Natural killer cell treated with Interleukin-12 subunit alpha and Interleukin-12 subunit beta and Interleukin-15 and Interleukin-18, amount 100 ng/mL, for 72 hours (primary cell): ENCODE data around the gene FBXO42. TPM values are rescaled to one million over a fixed set of nuclear protein-coding genes. Genes with fewer than 3 reads are reported as not detected.
"Not testable (repeated sequence)": the region's sequence is repeated elsewhere in the genome, so short reads cannot be mapped to it uniquely, and the experiment has no call there.

Experiments
- ATAC-seq, 2 donors: fragments of 150-1000 bp; cut with Tn5 transposase in 1 of 2; sonication (Bioruptor Pico), chemical (Tn5 transposase) in 1 of 2; 2 replicates each; pipeline ENCODE4 v1.10.0; 2021
- DNase-seq: peaks from one replicate; pipeline ENCODE4 v3.0.0; 2022; ENCODE audit warnings: low spot score
- H3K27ac Mint-ChIP-seq, 2 donors: 1 replicate in 1 of 2; 2 replicates in 1 of 2; pipeline ENCODE4 v1.8.0; 2022; ENCODE audit warnings: mixed read lengths in 2 of 2, mild to moderate bottlenecking in 1 of 2, moderate library complexity in 1 of 2
- H3K27me3 Mint-ChIP-seq, 2 donors: 1 replicate in 1 of 2; 2 replicates in 1 of 2; pipeline ENCODE4 v1.8.0; 2022; ENCODE audit warnings: mixed read lengths in 2 of 2
- H3K36me3 Mint-ChIP-seq: one replicate; pipeline ENCODE4 v1.8.0; 2022; ENCODE audit warnings: mixed read lengths
- H3K4me1 Mint-ChIP-seq, 2 donors: 1 replicate in 1 of 2; 2 replicates in 1 of 2; pipeline ENCODE4 v1.8.0; 2022; ENCODE audit warnings: low read depth in 2 of 2, mixed read lengths in 2 of 2, mild to moderate bottlenecking in 1 of 2
- H3K4me3 Mint-ChIP-seq: one replicate; pipeline ENCODE4 v1.8.0; 2022; ENCODE audit warnings: mixed read lengths
- H3K9me3 Mint-ChIP-seq: 2 replicates; pipeline ENCODE4 v1.8.0; 2022; ENCODE audit warnings: mixed read lengths
- total RNA-seq, 2 donors: library from RNA; stranded (reverse); gene quantifications; one replicate each; pipeline ENCODE4 v1.2.3, GENCODE V29; 2022

Gene FBXO42
- total RNA-seq, 2 donors from 2014 or later = 27.9 to 34.9 TPM

GRCh38 chr1:16365146-16365498, 12.8 kb upstream of the FBXO42 start:
- not testable (repeated sequence) for H3K27me3 Mint-ChIP-seq, ATAC-seq, H3K4me3 Mint-ChIP-seq, H3K9me3 Mint-ChIP-seq, H3K36me3 Mint-ChIP-seq
- Mint-ChIP-seq H3K27ac (peak overlapping the region; percentile 13 to 78), H3K4me1 (peaks cover 25 to 30% of the 10 kb centered on the region in 2 donors)
- peak; percentile 22 for DNase-seq

- no peak for DNase-seq
- ATAC-seq = no peak
- H3K4me3 Mint-ChIP-seq = no peak overlapping the region
- H3K27ac Mint-ChIP-seq = no peak overlapping the region
- peaks cover 3 to 5% of the 10 kb centered on the region in 2 donors for H3K4me1 Mint-ChIP-seq
- no peaks in the 10 kb centered on the region for H3K27me3 Mint-ChIP-seq
- H3K9me3 Mint-ChIP-seq = no peaks in the 10 kb centered on the region
- no peaks in the 10 kb centered on the region for H3K36me3 Mint-ChIP-seq
Observed at GRCh38 chr1:16356867-16357266, 4.6 kb upstream of the FBXO42 start.

- peaks cover 16 to 24% of the 10 kb centered on the region in 2 donors for H3K4me1 Mint-ChIP-seq
- no peaks in the 10 kb centered on the region for H3K9me3 Mint-ChIP-seq
- no peak for ATAC-seq
- no peak overlapping the region for H3K27ac Mint-ChIP-seq
- no peaks in the 10 kb centered on the region for H3K27me3 Mint-ChIP-seq
- H3K4me3 Mint-ChIP-seq = no peak overlapping the region
- no peak for DNase-seq
- no peaks in the 10 kb centered on the region for H3K36me3 Mint-ChIP-seq
Observed at GRCh38 chr1:16354619-16355018, 2.3 kb upstream of the FBXO42 start.

GRCh38 chr1:16352842-16353535, 709 bp upstream of the FBXO42 start:
- DNase-seq (no peak), ATAC-seq (peak in 1 of 2 donors; percentile 34)
- H3K27ac Mint-ChIP-seq = peak overlapping the region; percentile 81 to 94
- peaks cover 17 to 24% of the 10 kb centered on the region in 2 donors for H3K4me1 Mint-ChIP-seq
- H3K27me3 Mint-ChIP-seq = no peaks in the 10 kb centered on the region
- no peaks in the 10 kb centered on the region for H3K36me3 Mint-ChIP-seq
- H3K9me3 Mint-ChIP-seq = no peaks in the 10 kb centered on the region
- peak overlapping the region; percentile 91 for H3K4me3 Mint-ChIP-seq

GRCh38 chr1:16351456-16351993, 755 bp downstream of the FBXO42 start:
- DNase-seq (no peak), ATAC-seq (no peak)
- no peaks in the 10 kb centered on the region for H3K9me3 Mint-ChIP-seq
- no peaks in the 10 kb centered on the region for H3K27me3 Mint-ChIP-seq
- no peaks in the 10 kb centered on the region for H3K36me3 Mint-ChIP-seq
- peaks cover 18 to 24% of the 10 kb centered on the region in 2 donors for H3K4me1 Mint-ChIP-seq
- peak overlapping the region; percentile 81 to 94 for H3K27ac Mint-ChIP-seq
- H3K4me3 Mint-ChIP-seq = peak overlapping the region; percentile 91

GRCh38 chr1:16349847-16350406, 2.4 kb downstream of the FBXO42 start:
- ATAC-seq (no peak), DNase-seq (no peak)
- H3K27ac Mint-ChIP-seq = peak overlapping the region in 1 of 2 donors; percentile 94
- H3K4me1 Mint-ChIP-seq = peaks cover 20 to 29% of the 10 kb centered on the region in 2 donors
- H3K36me3 Mint-ChIP-seq = no peaks in the 10 kb centered on the region
- H3K4me3 Mint-ChIP-seq = peak overlapping the region; percentile 91
- no peaks in the 10 kb centered on the region for H3K27me3 Mint-ChIP-seq
- no peaks in the 10 kb centered on the region for H3K9me3 Mint-ChIP-seq

GRCh38 chr1:16348414-16349182, 3.7 kb downstream of the FBXO42 start:
- peaks cover 20 to 29% of the 10 kb centered on the region in 2 donors for H3K4me1 Mint-ChIP-seq
- H3K9me3 Mint-ChIP-seq = no peaks in the 10 kb centered on the region
- DNase-seq (no peak), ATAC-seq (no peak)
- H3K27me3 Mint-ChIP-seq = no peaks in the 10 kb centered on the region
- no peaks in the 10 kb centered on the region for H3K36me3 Mint-ChIP-seq
- H3K4me3 Mint-ChIP-seq = no peak overlapping the region
- H3K27ac Mint-ChIP-seq = no peak overlapping the region

- H3K36me3 Mint-ChIP-seq, ATAC-seq, H3K9me3 Mint-ChIP-seq, H3K4me3 Mint-ChIP-seq, H3K27ac Mint-ChIP-seq, H3K27me3 Mint-ChIP-seq, DNase-seq: not testable (repeated sequence)
- H3K4me1 Mint-ChIP-seq = peaks cover 5 to 15% of the 10 kb centered on the region in 2 donors
Observed at GRCh38 chr1:16343276-16343675, 9.0 kb downstream of the FBXO42 start.

GRCh38 chr1:16342331-16343062, 9.8 kb downstream of the FBXO42 start:
- DNase-seq = no peak
- H3K36me3 Mint-ChIP-seq = no peaks in the 10 kb centered on the region
- no peaks in the 10 kb centered on the region for H3K27me3 Mint-ChIP-seq
- H3K27ac Mint-ChIP-seq = no peak overlapping the region
- H3K4me3 Mint-ChIP-seq = no peak overlapping the region
- no peaks in the 10 kb centered on the region for H3K9me3 Mint-ChIP-seq
- H3K4me1 Mint-ChIP-seq = peaks cover 5 to 14% of the 10 kb centered on the region in 2 donors
- no peak for ATAC-seq

GRCh38 chr1:16340673-16341072, 11.6 kb downstream of the FBXO42 start:
- DNase-seq (no peak), ATAC-seq (no peak)
- Mint-ChIP-seq H3K4me1 (peaks cover 7 to 16% of the 10 kb centered on the region in 2 donors), H3K27me3 (no peaks in the 10 kb centered on the region), H3K9me3 (no peaks in the 10 kb centered on the region), H3K27ac (no peak overlapping the region), H3K4me3 (no peak overlapping the region), H3K36me3 (no peaks in the 10 kb centered on the region)

GRCh38 chr1:16338961-16339360, 13.3 kb downstream of the FBXO42 start:
- no peaks in the 10 kb centered on the region for H3K9me3 Mint-ChIP-seq
- H3K36me3 Mint-ChIP-seq = no peaks in the 10 kb centered on the region
- no peaks in the 10 kb centered on the region for H3K27me3 Mint-ChIP-seq
- DNase-seq (no peak), ATAC-seq (no peak)
- H3K27ac Mint-ChIP-seq = no peak overlapping the region
- peaks cover 16 to 24% of the 10 kb centered on the region in 2 donors for H3K4me1 Mint-ChIP-seq
- no peak overlapping the region for H3K4me3 Mint-ChIP-seq

- no peaks in the 10 kb centered on the region for H3K9me3 Mint-ChIP-seq
- H3K36me3 Mint-ChIP-seq = no peaks in the 10 kb centered on the region
- no peaks in the 10 kb centered on the region for H3K27me3 Mint-ChIP-seq
- no peak for ATAC-seq
- no peak for DNase-seq
- peaks cover 16 to 23% of the 10 kb centered on the region in 2 donors for H3K4me1 Mint-ChIP-seq
- no peak overlapping the region for H3K27ac Mint-ChIP-seq
- no peak overlapping the region for H3K4me3 Mint-ChIP-seq
Observed at GRCh38 chr1:16334655-16335340, 17.5 kb downstream of the FBXO42 start.

- Mint-ChIP-seq H3K9me3 (no peaks in the 10 kb centered on the region), H3K27ac (peak overlapping the region in 1 of 2 donors; percentile 36), H3K36me3 (peaks cover 6% of the 10 kb centered on the region), H3K27me3 (no peaks in the 10 kb centered on the region), H3K4me1 (peaks cover 7 to 12% of the 10 kb centered on the region in 2 donors), H3K4me3 (no peak overlapping the region)
- no peak for DNase-seq
- no peak for ATAC-seq
Observed at GRCh38 chr1:16326833-16327404, 25.4 kb downstream of the FBXO42 start.
